ENCODE measurements around the gene HHIPL1.

HHIPL1 gene

DNA sequence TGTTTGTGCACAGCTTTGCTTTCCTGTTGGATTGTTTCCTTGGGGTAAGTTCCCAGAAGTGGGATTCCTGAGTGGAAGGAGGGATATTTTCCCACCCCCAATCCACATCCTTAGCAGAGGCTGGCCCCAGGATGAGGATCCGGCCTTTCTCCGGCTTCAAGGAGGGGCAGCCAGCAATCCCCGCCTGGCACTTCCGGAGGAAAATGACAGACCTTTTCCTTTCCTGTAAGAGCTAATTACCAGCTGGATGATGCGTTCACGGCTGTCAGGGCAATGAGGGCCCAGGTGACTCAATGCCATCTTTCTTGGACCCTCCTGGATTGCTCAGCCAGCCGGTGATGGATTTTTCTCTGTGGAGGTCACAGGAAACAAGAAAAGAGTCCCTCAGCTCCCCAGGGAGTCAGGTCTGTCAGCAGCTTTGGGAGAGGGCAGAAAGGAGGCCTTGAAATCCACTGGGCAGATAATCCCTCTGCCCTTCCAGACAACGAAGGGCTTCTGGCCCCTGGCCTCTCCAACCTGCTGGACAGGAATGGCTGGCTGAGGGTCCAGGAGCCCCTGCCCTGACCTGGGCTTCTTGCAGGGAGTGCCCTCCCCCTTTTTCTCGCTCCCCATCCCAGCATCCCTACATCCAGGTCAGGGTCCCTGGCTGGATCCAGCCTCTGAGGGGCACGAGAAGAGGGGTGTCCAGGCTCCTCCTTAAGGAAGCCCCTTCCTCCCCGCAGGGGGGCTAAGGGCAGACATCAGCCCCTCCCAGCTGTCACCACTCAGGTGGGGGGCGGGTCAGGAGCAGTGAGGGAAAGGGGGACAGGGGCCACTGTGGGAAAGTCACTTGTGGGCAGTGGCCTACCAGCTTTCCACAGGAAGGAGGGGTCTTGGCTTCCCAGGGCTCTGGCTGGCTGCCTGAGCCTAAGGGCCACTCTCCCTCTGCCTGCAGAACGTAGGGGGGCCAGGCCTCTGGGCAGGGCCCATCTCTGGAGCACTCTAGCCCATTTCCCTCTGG is 24.8 kb upstream of the HHIPL1 start:
- Histone ChIP-seq H3K4me1 (peaks cover 7% of the 10 kb centered on the region), H3K9me3 (no peaks in the 10 kb centered on the region), H3K27me3 (ENCODE audit: low read depth) (no peaks in the 10 kb centered on the region), H3K36me3 (replicated peaks) (no peaks in the 10 kb centered on the region), H3K4me3 (no peak overlapping the region)
- no peak for DNase-seq (ENCODE audit: low spot score in 2 of 2)
- in situ Hi-C loops (cut with MboI; ENCODE audit: low sequenced_read_pairs) = no loop called here

DNA sequence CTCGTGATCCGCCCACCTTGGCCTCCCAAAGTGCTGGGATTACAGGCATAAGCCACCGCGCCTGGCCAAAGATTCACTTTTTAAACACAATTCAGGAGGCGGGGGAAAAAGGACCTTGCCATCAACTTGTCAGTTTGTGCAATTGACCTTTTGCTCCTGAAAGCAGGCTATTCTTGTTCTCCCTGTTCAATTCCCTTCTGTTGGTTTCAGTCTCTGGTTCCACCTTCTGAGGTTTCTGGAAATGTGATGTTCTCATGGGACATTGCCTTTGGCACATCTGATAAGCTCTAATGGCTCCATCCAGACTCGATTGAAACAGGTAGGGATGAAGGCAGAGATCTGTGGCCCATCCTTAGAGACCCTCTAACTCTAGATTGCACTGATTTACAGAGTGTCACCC is 23.0 kb upstream of the HHIPL1 start:
- no peaks in the 10 kb centered on the region for H3K36me3 ChIP-seq (replicated peaks)
- peaks cover 7% of the 10 kb centered on the region for H3K4me1 ChIP-seq
- in situ Hi-C loops (cut with MboI; ENCODE audit: low sequenced_read_pairs) = no loop called here
- H3K4me3 ChIP-seq = no peak overlapping the region
- DNase-seq (ENCODE audit: low spot score in 2 of 2) = no peak
- no peaks in the 10 kb centered on the region for H3K9me3 ChIP-seq
- H3K27me3 ChIP-seq (ENCODE audit: low read depth) = no peaks in the 10 kb centered on the region

DNA sequence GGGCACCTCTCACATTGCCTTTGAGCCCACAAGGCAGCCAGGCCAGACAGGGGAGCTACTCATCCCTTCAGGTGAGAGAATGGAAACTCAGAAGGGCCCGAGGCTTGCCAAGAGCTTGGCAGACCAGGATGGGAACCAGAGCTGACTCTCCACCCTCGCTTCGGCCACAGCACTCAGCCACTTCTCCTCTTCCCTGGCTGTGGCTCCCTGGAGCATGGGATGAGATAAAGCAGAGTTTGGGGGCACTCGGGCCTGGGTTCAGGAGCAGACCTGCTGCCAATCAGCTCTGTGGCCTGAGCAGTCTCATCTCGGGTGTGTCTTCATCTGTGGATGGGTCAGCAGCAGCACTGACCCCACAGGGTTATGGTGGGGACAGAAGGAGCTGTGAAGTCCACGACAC is 20.9 kb upstream of the HHIPL1 start:
- DNase-seq (ENCODE audit: low spot score in 2 of 2) = no peak
- H3K9me3 ChIP-seq = no peaks in the 10 kb centered on the region
- H3K27me3 ChIP-seq (ENCODE audit: low read depth) = no peaks in the 10 kb centered on the region
- H3K36me3 ChIP-seq (replicated peaks) = no peaks in the 10 kb centered on the region
- in situ Hi-C loops (cut with MboI; ENCODE audit: low sequenced_read_pairs) = no loop called here
- H3K4me3 ChIP-seq = no peak overlapping the region
- H3K4me1 ChIP-seq = peaks cover 9% of the 10 kb centered on the region

DNA sequence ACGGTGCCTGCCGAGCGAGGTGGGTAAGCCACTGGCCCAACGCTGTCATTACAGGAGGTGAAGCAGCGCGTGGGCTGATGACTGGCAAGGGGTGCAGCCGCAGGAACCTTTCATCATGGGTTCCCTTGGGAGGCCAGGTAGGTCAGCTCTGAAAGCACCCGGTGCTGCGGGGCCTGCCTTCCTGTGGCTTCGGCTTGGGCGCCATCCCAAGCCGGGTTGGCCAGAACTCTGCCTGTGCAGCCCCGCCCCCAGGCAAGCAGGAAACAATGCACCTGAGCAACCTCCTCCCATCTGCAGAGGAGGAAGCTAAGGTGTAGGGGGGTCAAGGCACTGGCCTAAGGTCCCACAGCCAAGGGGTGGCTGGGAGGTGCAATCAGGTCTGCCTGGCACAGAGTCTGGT is 20.0 kb upstream of the HHIPL1 start:
- Histone ChIP-seq H3K9me3 (no peaks in the 10 kb centered on the region), H3K27me3 (ENCODE audit: low read depth) (no peaks in the 10 kb centered on the region), H3K36me3 (replicated peaks) (no peaks in the 10 kb centered on the region), H3K4me1 (peaks cover 9% of the 10 kb centered on the region), H3K4me3 (no peak overlapping the region)
- in situ Hi-C loops (cut with MboI; ENCODE audit: low sequenced_read_pairs) = loop anchor here (5.0 kb wide), 1 partner anchor 103 kb away; no protein-coding TSS in a partner anchor
- DNase-seq (ENCODE audit: low spot score in 2 of 2) = no peak

DNA sequence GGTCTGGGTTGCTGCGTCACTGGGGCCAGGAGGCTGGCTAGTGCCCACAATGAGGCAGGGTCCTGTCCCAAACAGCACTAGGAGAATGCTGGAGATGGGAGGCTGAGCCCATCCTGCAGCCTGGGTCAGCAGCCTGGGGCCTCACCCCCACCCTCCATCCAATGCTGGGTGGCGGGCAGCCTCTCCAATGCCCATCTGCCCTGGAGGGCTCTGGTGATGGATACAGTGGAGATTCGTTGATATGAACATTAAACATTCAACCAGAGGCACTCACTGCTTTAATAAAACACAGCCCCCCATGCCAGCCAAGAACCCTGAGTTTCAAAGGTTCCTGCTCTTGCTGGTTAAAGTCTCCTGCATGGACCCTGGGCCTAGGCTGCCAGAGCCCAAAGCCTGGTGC is 19.5 kb upstream of the HHIPL1 start:
- no peak for DNase-seq (ENCODE audit: low spot score in 2 of 2)
- no peaks in the 10 kb centered on the region for H3K27me3 ChIP-seq (ENCODE audit: low read depth)
- H3K36me3 ChIP-seq (replicated peaks) = no peaks in the 10 kb centered on the region
- in situ Hi-C loops (cut with MboI; ENCODE audit: low sequenced_read_pairs) = loop anchor here (5.0 kb wide), 1 partner anchor 103 kb away; no protein-coding TSS in a partner anchor
- H3K4me1 ChIP-seq = peaks cover 9% of the 10 kb centered on the region
- H3K9me3 ChIP-seq = no peaks in the 10 kb centered on the region
- H3K4me3 ChIP-seq = no peak overlapping the region

DNA sequence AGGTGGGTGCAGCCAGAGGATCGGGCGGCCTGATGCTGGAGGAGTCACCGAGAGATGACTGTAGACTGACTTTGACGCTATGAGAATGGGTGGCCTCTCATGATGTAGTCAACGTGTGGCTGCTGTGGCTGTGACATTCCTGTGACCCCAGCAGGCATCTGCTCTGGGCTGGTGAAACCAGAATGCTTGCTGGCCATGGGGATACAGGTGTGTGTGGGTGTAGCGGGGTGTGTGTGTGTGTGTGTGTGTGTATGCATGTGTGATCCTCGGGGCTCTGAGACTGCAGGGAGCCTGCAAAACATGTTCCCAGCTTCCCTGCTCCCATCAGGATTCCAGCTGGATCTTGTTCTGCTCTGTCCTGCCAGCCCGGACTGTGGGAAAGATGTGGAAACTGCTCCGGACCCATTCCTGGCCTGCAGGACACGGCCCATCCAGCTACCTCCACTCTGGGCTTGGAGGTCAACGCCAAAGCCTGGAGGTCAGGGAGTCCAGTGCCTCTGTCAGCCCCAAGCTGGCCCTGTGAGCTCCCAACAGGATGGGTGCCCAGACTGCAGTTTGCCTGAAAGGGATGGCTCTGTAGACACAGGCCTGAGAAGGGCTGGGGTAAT is 18.8 kb upstream of the HHIPL1 start:
- no peak for DNase-seq (ENCODE audit: low spot score in 2 of 2)
- H3K9me3 ChIP-seq = no peaks in the 10 kb centered on the region

DNA sequence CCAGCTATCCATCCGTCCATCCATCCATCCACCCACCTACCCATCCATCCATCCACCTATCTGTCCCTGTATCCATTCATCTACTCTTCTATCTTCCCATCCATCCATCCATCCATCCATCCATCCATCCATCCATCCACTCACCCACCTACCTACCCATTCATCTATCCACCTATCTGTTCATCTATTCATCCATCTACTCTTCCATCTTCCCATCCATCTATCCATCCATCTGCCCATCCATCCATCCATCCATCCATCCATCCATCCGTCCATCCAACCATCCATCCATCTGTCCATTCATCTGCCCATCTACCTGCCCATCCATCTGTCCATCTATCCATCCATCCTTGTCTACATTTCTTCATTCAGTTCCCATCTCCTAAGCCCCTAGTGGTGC is 17.8 kb upstream of the HHIPL1 start:
- no peaks in the 10 kb centered on the region for H3K9me3 ChIP-seq
- H3K36me3 ChIP-seq (replicated peaks) = no peaks in the 10 kb centered on the region
- in situ Hi-C loops (cut with MboI; ENCODE audit: low sequenced_read_pairs) = loop anchor here (5.0 kb wide), 1 partner anchor 105 kb away; no protein-coding TSS in a partner anchor
- no peak for DNase-seq (ENCODE audit: low spot score in 2 of 2)
- H3K4me3 ChIP-seq = no peak overlapping the region
- H3K4me1 ChIP-seq = peaks cover 9% of the 10 kb centered on the region
- no peaks in the 10 kb centered on the region for H3K27me3 ChIP-seq (ENCODE audit: low read depth)

More for the DNA sequence above, 18.8 kb upstream of the HHIPL1 start:
- peaks cover 9% of the 10 kb centered on the region for H3K4me1 ChIP-seq
- H3K36me3 ChIP-seq (replicated peaks) = no peaks in the 10 kb centered on the region
- H3K4me3 ChIP-seq = no peak overlapping the region
- in situ Hi-C loops (cut with MboI; ENCODE audit: low sequenced_read_pairs) = loop anchor here (5.0 kb wide), 1 partner anchor 104 kb away; no protein-coding TSS in a partner anchor
- no peaks in the 10 kb centered on the region for H3K27me3 ChIP-seq (ENCODE audit: low read depth)

DNA sequence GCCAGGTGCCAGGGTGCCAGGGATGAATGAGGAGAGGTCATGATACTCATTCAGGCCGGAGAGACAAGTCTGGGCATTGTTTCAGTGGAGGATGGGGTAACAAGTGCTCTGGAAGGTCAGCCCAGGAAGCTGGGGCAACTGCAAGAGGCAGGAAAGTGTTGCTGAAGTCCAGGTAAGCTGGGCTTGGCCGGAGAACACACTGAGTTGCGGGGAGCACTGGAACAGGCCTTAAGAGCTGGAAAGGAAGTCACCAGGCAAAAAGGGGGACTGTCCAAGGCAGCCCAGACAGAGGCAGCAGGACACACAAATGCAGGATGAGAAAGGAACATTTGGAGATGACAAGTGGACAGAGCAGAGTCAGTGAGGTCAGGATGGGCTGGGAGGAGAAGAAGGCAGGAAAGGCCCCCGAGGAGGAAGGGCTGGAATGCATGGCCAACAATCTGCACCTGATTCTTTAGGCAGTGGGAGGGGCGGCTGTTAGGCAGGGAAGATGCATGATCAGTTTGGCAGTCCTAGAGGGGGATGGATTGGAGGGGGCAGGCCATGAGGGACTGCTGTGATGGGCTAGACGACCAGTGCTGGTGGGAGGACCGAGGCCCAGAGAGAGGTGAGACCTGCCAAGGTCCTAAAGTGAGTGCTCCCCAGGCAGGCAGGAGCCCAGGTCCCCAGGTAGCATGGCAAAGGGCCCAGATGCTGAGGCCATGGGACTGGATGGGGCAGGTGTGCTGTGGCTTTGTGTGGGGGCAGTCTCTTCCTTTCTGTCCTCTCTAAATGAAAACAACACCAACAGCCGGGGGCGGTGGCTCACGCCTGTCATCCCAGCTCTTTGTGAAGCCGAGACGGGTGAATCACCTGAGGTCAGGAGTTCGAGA is 17.2 kb upstream of the HHIPL1 start:
- Histone ChIP-seq H3K36me3 (replicated peaks) (no peaks in the 10 kb centered on the region), H3K4me1 (peaks cover 8% of the 10 kb centered on the region), H3K27me3 (ENCODE audit: low read depth) (no peaks in the 10 kb centered on the region), H3K4me3 (no peak overlapping the region), H3K9me3 (no peaks in the 10 kb centered on the region)
- no peak for DNase-seq (ENCODE audit: low spot score in 2 of 2)
- in situ Hi-C loops (cut with MboI; ENCODE audit: low sequenced_read_pairs) = loop anchor here (5.0 kb wide), 1 partner anchor 105 kb away; no protein-coding TSS in a partner anchor

DNA sequence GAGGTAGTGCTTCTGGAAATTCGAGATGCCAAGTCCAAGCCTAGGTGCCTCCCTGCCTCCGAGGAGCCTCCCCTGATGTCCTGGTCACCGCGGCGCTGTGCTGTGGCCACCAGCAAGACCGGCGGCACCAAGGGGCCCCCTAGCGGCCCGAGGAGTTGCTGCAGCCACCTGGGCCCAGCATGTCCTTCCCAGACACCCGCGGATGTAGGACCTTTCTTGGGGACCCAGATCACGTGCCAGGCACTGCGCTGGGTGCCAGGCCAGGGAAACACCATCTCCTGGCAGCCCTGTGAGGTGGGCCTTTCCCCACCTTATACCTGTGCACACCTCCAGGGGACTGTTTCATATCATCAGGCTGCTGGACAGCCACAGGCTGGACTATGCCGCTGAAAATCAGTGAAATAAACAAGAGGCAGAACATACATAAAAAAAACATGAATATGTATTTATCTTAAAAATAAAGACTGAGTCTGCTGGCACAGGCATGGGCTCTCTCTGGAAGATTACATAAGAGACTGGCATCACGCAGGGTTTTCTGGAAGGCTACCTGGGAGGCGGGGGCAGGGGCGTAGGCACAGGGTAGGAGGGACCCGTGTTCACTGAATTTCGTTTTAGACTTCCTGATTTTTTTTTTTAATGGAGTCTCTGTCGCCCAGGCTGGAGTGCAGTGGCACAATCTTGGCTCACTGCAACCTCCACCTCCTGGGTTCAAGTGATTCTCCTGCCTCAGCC is 15.9 kb upstream of the HHIPL1 start:
- H3K4me1 ChIP-seq = 0 out of 2 replicates have a peak, but pooled peaks cover 2% of the 10 kb centered on the region
- H3K9me3 ChIP-seq = no peaks in the 10 kb centered on the region
- peak; percentile 62 to 88 for DNase-seq (ENCODE audit: low spot score in 2 of 2)
- no peaks in the 10 kb centered on the region for H3K36me3 ChIP-seq (replicated peaks)
- no peak overlapping the region for H3K4me3 ChIP-seq
- in situ Hi-C loops (cut with MboI; ENCODE audit: low sequenced_read_pairs) = loop anchor here (5.0 kb wide), 1 partner anchor 107 kb away; no protein-coding TSS in a partner anchor
- H3K27me3 ChIP-seq (ENCODE audit: low read depth) = no peaks in the 10 kb centered on the region

DNA sequence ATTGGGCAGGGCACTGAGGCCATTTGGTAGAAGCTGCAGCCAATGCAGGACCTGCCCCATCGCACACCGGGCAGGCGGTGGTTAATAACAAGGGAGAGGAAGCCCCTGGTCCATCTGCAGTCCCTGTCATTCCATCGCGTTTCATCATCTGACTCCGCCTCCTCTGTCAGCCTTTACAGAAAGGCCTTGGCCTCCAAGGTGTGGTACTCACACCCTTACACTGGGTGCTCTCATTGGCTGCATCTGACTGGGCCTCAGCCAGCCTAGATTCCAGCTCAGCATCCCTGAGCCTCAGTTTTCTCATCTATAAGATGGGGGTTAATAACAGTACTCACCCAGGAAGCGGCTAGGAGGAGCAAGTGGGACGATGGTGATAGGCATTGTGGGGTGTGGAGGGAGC is 14.7 kb upstream of the HHIPL1 start:
- H3K36me3 ChIP-seq (replicated peaks) = no peaks in the 10 kb centered on the region
- no peaks in the 10 kb centered on the region for H3K27me3 ChIP-seq (ENCODE audit: low read depth)
- in situ Hi-C loops (cut with MboI; ENCODE audit: low sequenced_read_pairs) = no loop called here
- H3K4me3 ChIP-seq = no peak overlapping the region
- H3K4me1 ChIP-seq = 0 out of 2 replicates have a peak, but pooled peaks cover 2% of the 10 kb centered on the region
- no peaks in the 10 kb centered on the region for H3K9me3 ChIP-seq
- no peak for DNase-seq (ENCODE audit: low spot score in 2 of 2)

DNA sequence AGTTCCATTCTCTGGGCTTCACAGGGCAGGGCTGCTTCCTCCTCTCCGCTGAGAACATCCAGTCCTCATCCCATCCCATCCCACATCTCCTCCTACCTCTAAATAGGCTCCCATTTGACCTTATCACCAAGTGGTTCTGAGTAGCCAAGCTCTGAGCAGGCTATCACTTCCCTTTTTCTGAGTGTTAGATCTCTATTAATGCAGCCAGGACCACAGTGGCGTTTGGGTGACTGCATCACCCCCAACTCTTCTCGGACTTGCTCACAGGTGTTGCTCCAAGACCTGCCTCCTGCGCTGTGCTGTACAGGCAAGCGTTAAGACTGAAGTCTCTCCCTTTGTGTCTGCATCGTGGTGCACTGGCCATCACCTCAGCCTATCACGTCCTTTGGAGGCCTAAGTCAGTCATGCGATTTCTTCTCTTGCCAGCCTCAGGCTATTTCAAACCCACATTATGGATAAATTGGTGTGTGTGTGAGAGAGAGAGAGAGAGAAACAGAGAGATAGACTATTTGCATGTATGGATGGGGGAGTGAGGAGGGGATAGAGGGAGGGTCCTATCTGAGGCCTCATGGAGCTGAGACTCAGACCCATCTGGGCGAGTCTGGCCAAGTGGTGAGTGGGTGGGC is 12.4 kb upstream of the HHIPL1 start:
- no peaks in the 10 kb centered on the region for H3K9me3 ChIP-seq
- H3K36me3 ChIP-seq (replicated peaks) = no peaks in the 10 kb centered on the region
- in situ Hi-C loops (cut with MboI; ENCODE audit: low sequenced_read_pairs) = no loop called here
- DNase-seq (ENCODE audit: low spot score in 2 of 2) = no peak
- 0 out of 2 replicates have a peak, but pooled peaks cover 2% of the 10 kb centered on the region for H3K4me1 ChIP-seq
- H3K4me3 ChIP-seq = no peak overlapping the region
- no peaks in the 10 kb centered on the region for H3K27me3 ChIP-seq (ENCODE audit: low read depth)

DNA sequence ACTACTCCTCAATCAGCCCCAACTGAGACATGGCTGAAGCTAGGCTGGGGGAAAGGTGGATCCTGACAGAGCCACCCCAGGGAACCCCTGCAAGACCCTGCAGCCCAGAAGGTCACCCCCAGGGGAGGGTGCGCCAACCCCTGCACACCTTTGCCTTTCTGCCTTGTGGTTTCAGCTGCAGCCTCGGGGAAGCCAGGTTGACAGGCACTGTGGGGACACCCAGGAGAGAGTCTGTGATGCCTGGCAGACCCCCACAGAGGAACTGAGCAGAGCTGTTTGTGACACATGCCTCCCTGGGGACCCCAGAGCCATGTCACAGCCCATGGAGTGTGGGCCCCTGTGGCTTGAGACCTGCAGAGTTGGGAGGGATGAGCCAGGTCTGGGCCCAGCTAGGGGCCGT is 11.8 kb upstream of the HHIPL1 start:
- Histone ChIP-seq H3K4me3 (no peak overlapping the region), H3K9me3 (no peaks in the 10 kb centered on the region), H3K36me3 (replicated peaks) (no peaks in the 10 kb centered on the region), H3K27me3 (ENCODE audit: low read depth) (no peaks in the 10 kb centered on the region), H3K4me1 (0 out of 2 replicates have a peak, but pooled peaks cover 2% of the 10 kb centered on the region)
- no peak for DNase-seq (ENCODE audit: low spot score in 2 of 2)
- in situ Hi-C loops (cut with MboI; ENCODE audit: low sequenced_read_pairs) = no loop called here
